ENCODE data around the gene FSTL4.

GRCh38 chr5:133398646-133399101 lies 213.7 kb downstream of the FSTL4 start:
- no peak for TF ChIP-seq CTCF (IDR thresholded peaks at IDR 0.05; ENCODE audit: poor library complexity, severe bottlenecking)
- no peak for TF ChIP-seq EZH2 (IDR thresholded peaks at IDR 0.05; ENCODE audit: borderline replicate concordance, insufficient read depth, low read length, poor library complexity, severe bottlenecking)
- no peak for TF ChIP-seq EP300 (conservative IDR thresholded peaks at IDR 0.05; ENCODE audit: poor library complexity, severe bottlenecking)
- TF ChIP-seq REST (IDR thresholded peaks at IDR 0.05; ENCODE audit: borderline replicate concordance): no peak
- TF ChIP-seq SMC3 (conservative IDR thresholded peaks at IDR 0.05; ENCODE audit: poor library complexity): no peak
- TF ChIP-seq POLR2AphosphoS5 (IDR thresholded peaks at IDR 0.05): no peak
- no peak for TF ChIP-seq RAD21 (conservative IDR thresholded peaks at IDR 0.05)
- no peak for TF ChIP-seq TAF1 (IDR thresholded peaks at IDR 0.05; ENCODE audit: low read depth)

Measured in neural cell (in vitro differentiated cells).